Hypothalamus (tissue), 51 donors: ENCODE measurements around the gene OR2B2.
A peak's percentile ranks its signal among the peaks of the same experiment; 100 is the strongest.
"Not testable (repeated sequence)": the region's sequence is repeated elsewhere in the genome, so short reads cannot be mapped to it uniquely, and the experiment has no call there.

ENCODE experiments used
- DNase-seq, 51 donors: peaks; one replicate each; lab custom pipeline; 2025; lab: John Stamatoyannopoulos, UW

The OR2B2 gene

DNA sequence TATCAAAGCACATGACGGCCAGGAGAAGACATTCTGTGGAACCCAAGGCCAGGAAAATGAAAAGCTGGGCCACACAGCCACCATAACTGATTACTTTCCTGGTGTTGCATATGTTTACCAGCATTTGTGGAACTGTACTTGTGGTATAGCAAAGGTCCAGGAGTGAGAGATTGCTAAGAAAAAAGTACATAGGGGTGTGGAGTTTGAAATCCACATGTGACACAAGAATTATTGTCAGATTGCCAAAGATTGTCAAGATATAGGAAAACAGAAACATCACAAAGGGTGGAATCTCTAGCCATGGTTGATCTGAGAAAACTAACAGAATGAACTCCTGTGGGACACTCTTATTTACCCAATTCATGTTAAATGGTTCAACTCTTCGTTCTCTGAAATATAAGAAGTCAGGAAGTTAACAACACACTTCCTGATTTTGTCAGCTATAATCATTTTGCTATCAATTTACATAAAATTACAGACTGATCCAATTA, at the start of gene OR2B2:
Gene OR2B2 (minus strand): TSS at position 441 of the 491 bp plus-strand sequence. CDS start 77 bp downstream, at position 364.
- DNase-seq, result no peak

DNA sequence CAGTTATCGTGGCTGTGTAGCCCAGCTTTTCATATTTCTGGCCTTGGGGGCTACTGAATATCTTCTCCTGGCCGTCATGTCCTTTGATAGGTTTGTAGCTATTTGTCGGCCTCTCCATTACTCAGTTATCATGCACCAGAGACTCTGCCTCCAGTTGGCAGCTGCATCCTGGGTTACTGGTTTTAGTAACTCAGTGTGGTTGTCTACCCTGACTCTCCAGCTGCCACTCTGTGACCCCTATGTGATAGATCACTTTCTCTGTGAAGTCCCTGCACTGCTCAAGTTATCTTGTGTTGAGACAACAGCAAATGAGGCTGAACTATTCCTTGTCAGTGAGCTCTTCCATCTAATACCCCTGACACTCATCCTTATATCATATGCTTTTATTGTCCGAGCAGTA, 45.3 kb upstream of the OR2B2 start:
- DNase-seq, result no peak

DNA sequence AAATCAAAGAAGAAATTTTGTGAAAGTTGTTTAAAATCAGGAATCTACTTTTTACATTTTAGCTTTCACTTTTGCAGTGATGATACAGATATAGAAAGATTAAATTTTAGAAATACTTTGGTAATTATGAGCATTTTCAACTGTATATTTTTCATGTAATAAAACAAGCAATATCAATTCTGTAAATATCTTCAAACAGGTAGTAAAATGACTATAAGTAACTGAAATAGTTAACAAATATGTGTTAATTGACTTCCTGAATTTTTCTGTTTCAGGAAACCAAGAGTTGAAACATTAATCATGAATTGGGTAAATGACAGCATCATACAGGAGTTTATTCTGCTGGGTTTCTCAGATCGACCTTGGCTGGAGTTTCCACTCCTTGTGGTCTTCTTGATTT, 44.7 kb upstream of the OR2B2 start, which contains the start of gene OR2B6:
Gene OR2B6 (plus strand): TSS at position 301 of the 400 bp plus-strand sequence. CDS start 0 bp downstream, at position 301.
- DNase-seq, result no peak

DNA sequence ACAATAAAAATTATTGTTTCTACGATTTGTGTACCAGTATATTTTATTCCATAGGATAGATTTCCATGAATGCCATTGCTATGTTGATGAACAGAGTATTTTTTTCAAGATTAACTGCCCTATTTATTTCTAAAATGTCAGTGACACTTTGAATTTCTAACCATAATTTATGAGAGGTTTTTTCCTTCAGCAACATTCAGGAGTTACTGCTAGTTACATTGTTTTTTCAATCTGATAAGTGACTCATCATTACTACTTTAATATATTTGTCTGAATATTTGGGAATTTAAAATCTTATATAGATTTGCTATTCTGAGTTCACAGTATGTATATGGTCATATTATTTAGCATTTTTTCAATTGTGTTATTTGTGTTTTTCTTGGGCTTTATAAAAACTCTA, 38.8 kb upstream of the OR2B2 start:
- no peak for DNase-seq

DNA sequence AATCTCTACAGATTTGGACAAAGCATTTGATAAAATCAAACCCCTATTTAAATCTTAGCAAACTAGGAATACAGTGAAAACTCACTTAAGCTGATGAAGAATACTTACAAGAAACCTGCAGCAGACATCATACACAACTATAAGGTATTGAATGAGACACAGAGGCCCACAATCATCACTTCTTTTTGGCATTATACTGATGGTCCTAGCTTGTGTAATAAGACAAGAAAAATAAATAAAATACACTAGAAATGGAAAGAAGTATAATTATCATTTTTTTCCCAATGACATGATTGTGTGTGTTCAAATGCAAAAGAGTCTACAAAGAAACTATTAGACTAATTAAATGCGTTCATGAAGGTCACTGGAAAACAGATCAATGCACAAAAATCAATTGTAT, 36.0 kb upstream of the OR2B2 start:
- DNase-seq, result no peak

DNA sequence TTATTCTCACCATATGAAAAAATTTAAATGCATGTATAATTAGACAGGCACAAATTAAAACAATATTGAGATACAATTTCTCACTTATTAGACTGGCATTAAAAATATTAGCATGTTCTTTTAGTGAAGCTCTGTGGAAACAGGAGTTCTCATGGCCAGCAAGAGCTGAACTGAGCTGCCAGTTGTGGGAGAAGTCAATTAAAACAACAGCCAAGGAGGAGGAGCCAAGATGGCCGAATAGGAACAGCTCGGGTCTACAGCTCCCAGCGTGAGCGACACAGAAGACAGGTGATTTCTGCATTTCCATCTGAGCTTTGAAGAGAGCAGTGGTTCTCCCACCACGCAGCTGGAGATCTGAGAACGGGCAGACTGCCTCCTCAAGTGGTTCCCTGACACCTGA, 30.9 kb upstream of the OR2B2 start:
- not testable (repeated sequence) for DNase-seq

DNA sequence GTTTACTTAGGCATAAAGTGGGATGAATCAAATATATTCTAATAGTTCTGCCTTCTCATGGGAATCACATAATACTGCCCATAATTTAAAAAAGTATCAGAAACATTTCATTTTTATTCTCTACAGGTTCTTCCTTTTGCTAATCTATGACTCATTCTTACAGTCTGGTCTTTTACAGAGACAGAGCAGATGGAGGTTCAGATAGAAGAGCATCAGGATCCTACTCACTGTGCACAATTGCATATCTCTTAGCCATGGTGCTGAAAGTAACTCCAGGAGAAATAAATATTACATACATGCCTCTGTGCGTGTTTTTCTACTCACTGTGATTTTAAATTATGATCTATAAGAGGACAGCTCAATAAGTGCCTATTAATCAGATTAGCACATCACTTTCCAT, 28.6 kb upstream of the OR2B2 start:
- no peak for DNase-seq

DNA sequence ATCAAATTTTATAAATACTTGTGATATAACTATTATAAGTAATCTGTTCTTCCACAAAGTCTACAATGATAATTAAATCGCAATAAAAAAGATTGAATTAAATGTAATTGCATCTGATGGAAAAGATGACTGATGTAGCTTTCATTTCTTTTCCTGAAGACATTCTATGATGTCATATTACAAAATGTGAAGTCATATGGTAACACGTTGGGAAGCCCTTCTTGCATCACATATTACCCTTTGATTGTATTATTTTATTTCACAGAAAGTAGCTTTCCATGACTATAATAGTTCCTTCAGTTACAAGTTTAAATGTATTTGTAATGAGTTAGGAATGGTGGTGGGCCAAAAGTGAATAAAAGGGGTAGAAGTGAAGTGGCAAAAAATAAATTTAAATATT, 19.0 kb upstream of the OR2B2 start:
- no peak for DNase-seq

DNA sequence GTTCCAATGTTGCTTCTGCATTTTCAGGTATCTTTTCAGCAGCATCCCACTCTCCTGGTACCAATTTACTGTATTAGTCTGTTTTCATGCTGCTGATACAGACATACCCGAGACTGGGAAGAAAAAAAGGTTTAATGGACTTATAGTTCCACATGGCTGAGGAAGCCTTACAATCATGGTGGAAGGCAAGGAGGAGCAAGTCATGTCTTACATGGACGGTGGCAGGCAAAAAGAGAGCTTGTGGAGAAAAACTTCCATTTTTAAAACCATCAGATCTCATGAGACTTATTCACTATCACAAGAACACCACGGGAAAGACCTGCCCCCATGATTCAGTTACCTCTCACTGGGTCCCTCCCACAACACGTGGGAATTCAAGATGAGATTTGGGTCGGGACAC, 17.7 kb upstream of the OR2B2 start:
- not testable (repeated sequence) for DNase-seq

DNA sequence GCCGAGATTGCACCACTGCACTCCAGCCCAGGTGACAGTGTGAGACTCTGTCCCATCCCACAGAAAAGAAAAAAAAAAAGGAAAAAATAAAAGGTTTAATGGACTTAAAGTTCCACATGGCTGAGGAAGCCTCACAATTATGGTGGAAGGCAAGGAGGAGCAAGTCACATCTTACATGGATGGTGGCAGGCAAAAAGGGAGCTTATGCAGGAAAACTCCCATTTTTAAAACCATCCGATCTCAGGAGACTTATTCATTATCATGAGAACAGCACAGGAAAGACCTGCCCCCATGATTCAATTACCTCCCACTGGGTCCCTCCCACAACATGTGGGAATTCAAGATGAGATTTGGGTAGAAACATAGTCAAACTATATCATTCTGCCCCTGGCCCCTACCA, 15.8 kb upstream of the OR2B2 start:
- not testable (repeated sequence) for DNase-seq

DNA sequence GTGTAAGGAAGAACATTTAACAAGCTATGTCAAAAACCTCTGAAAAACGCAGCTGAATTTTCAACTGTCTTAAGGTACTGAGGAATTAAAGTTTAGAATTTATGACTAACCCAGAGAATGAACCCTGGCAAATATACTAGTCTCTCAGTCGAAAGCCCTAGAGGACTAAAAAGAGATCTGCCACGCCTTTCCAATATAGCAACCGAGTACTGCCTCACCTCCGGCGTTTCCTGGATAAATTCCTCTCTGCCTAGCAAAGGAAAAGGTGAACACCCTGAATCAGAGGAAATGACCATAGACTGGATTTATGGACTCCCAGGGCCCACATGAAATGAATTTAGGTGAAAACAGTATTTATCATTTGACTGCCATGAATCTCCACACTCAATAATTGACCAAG, 12.0 kb upstream of the OR2B2 start:
- no peak for DNase-seq

DNA sequence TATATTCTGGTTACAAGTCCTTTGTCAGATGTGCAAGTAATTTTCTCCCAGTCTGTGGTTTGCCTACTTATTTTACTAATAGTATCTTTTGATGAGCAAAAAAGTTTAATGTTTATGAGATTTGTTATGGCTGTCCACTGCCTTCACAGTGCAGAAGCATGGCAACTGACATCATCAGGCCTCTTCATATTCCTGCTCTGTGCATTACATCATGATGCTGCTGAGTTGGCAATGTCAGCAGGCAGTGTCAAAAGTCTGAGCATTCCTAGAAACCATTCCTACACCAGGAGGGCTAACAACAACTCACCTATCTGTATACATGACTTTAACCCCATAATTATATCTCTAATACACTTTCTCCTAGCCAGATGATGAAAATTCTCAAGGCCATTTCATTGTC, 10.8 kb upstream of the OR2B2 start:
- DNase-seq, result no peak

DNA sequence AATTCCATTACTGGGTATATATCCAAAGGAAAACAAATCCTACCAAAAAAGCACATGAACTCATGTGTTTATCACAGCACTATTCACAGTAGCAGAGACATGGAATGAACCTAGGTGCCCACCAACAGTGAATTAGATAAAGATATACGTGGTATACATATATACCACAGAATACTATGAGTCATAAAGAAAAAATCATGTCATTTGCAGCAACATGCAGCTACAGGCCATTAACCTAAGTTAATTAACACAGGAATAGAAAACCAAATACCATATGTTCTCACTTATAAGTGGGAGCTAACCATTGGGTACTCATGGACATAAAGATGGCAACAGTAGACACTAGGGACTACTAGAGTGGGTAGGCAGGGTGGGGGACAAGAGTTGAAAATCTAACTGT, 4.2 kb downstream of the OR2B2 start:
- DNase-seq, result no peak

DNA sequence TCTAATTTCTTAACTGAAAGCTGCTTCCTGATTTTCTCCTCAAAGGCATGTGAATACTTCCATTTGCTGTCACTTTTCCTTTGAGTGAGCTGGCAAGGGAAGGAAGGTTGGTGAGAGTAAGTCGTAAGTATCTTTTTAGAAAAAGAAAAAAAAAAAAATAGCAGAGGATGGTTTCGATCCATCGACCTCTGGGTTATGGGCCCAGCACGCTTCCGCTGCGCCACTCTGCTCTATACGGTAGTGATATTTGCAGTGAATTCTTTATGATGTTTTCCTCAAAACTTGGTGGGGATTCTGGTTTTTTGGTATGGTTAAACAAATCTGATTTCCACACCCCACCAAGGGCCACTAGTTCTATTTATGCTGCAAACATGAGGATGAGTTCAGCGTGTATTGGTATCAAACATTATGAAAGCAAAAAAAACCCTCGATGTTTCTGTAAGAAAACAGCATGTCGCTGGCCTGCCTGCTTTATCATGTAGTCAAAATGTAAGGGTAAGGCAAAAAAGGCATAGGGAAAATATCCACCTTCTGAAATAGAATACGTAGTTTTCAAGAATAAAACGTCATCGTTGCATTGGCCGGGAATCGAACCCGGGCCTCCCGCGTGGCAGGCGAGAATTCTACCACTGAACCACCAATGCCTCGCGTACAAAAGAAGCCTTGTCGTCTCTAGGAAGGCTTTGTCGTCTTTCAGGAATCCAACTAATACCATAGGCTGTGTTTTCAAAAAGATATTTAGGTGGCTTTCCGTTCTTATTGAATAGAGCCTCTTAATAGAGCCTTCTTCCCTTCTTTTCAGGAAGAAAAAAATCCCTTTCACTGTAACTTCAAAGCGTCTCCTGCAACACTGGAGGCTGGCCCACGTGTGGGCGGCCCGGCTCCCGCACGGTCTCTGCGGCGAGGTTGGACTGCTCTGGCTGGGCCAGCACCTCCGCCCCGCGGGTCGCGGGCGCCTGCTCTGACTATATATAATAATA, 9.6 kb downstream of the OR2B2 start:
- peak; percentile 11 to 94 (median 67) for DNase-seq

DNA sequence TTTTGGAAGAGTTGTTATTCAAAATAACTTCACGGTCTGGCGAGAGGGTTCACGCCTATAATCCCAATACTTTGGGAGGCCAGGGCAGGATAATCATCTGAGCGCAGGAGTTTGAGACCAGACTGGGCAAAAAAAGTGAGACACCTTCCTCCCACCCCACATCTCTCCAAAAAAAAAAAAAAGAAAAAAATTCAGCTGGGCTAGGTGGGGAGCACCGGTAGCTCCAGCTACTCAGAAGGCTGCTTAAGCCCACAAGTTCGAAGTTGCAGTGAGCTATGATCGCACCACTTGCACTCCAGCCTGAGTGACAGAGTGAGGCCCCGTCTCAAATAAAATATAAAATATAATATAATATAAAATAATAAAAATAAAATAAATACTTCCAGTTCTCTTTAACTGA, 10.4 kb downstream of the OR2B2 start:
- no peak for DNase-seq

DNA sequence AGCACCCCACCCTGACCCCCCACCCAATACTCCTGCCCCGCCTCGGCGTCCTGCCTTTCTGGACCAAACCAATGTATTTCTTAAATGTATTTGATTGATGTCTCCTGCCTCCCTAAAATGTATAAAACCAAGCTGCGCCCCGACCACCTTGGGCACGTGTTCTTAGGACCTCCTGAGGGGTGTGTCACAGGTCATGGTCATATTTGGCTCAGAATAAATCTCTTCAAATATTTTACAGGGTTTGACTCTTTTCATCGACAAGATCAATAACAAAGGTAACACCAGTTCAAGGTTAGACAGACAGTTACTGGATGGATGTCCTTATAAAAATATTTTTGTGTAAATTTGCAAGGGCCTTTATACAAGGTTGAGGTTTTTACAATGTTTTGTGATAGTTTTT, 12.0 kb downstream of the OR2B2 start:
- DNase-seq, result not testable (repeated sequence)

DNA sequence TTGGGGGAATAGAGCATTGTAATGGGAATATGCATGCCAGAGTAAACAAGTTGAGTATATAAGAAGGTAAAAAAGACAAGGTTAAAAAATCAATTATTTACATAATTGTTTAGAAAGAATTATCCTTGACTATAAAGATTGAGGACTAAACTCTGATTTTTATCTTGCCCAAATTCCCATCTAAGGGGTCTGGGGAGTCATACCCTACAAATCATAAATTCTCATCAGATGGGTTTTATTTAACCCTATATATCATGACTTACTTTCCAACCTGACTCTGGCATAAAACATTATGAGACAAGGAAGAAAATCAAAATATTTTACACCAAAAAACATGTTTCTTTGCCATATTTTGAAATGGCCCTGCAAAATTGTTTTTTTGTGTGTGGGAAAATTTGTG, 12.7 kb downstream of the OR2B2 start:
- DNase-seq, result no peak

DNA sequence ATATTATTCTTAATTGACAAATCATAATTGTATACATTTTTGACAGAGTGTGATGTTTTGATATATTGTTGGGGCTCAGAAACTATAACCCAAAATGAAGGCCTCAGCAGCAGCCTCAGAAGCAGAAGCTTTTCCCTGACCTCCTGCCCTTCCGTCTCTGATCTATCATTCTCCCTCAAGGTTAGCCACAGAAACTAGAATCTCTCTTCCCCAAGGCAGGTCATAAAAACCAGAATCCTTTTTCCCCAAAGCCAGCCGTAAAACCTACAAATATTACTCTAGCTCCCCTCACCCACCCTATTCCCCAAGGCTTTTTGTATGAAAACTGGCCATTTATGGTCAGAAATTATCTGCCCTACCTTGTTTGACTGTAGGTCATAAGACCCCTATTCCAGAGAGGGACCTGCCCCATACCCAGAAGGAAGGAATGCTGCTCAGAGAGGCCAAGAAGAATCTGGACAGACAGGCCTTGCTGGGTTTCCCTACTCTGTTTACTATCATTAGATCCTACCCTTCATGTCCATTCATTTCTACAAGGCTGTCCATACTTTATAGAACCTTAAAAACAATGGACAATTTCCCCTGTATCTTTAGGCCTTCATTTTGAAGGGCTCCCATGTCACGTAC, 14.5 kb downstream of the OR2B2 start:
- no peak for DNase-seq

DNA sequence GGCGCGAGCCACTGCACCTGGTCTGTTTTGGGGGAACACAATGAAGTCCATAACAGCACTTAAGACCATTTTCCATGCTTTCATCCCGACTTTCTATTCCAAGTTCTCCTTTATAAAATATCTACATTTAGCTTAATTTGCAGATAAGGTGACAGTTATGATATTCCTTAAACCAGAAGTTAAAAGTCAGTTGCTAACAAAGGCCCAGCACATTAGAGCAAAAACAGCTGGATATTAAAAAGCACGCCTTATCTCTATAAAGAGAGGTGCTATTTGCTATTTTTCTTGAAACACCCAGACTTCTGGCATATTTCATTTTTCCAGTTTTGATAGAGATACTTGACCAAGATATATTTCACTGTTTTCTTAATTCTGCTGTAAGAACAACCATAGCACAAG, 15.8 kb downstream of the OR2B2 start:
- DNase-seq, result no peak

DNA sequence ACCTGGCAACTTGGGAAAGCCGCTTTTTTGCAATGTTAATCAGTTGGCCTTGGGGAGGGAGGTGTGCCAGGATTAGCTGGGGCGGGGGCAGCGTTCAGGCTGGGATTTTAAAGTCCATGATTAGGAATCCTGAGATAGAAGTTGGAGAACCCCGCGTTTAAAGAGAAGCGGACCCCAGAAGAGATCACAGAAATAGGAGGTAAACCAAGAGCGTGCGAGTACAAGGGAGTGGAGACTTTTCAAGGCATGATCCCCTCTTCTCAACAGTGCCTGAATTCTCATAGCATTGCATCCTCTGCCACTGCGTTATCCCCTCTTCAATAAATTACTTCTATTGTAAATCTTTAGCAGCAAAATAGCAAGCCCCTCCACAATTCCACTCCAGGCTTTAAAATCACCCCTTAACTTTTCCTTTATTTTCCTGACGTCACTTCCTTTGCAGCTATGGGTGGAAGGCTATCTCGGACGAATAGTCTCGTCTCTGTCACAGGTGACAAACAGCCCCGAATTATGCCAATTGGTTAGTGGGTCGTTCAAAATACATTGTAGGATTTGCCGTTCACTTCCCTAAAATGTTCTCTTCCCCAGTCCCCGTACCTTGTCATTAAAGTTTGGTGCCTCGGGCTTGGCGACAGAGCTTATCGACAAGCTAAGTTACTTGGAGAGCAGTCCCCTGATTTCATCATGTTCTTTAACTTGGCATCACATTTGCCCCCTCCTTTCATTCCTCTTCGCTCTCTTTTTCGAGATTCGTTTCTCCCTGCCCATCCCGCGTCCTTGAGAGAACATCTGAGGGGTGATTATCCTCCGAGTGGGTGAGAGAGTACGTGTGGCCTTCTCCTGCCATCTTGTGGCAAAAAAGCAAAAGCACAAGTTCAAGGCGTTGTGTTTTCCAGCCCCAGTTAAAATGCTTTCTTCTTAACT, 17.1 kb downstream of the OR2B2 start:
- DNase-seq, result peak in 31 of 51 donors; percentile 8 to 85 (median 35)
